GM23248 (cell line): ENCODE results near the gene GFAP.

Experiments
- EZH2 ChIP-seq: fragments of 200-600 bp; sonication (generic); IDR thresholded peaks from 2 replicates; pipeline ENCODE4 v1.6.1; 2018; ENCODE audit warnings: antibody characterized with exemption, mild to moderate bottlenecking; ENCODE audit not compliant: insufficient read depth, poor library complexity, severe bottlenecking
- EZH2phosphoT487 ChIP-seq: fragments of 200-600 bp; sonication (generic); IDR thresholded peaks from 2 replicates; pipeline ENCODE4 v1.6.1; 2018; ENCODE audit warnings: antibody characterized with exemption, moderate library complexity, mild to moderate bottlenecking, low read depth; ENCODE audit not compliant: insufficient read depth

DNA sequence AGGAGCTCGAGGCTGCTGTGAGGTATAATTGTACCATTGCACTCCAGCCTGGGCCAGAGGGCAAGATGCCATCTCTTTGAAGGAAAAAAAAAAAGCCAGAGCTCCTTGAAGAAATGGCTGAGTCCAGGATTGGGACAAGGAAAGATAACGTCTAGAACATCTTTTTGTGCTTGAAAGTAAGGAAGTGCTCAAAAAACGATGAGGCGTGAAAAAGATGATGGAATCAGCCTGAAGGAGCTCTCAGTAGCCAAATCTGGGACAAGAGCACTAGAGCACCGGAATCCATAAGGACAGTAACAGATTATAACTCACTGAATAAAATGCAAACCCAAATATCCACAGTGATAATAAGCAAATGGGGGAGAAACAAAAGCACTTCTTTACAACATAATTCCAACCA, 38.2 kb downstream of the GFAP start:
- no peak for TF ChIP-seq EZH2
- no peak for TF ChIP-seq EZH2phosphoT487
